Epithelial cell of esophagus (primary cell): Measurements from ENCODE around the gene SEPTIN8.

Source experiments
- DNase-seq: peaks from one replicate; pipeline ENCODE4 v3.0.0; 2010; ENCODE audit warnings: low read depth
- H3K4me3 ChIP-seq: 2 replicates; pipeline ENCODE4 v1.5.1; 2011; ENCODE audit warnings: mild to moderate bottlenecking, low read length, control low read depth
- CTCF ChIP-seq: IDR thresholded peaks from 2 replicates; pipeline ENCODE4 v1.5.1; 2011; ENCODE audit warnings: low read depth, mild to moderate bottlenecking, low read length, control low read depth, inconsistent platforms; ENCODE audit not compliant: insufficient read depth; ENCODE audit errors: missing control alignments

The SEPTIN8 gene

GRCh38 chr5:132780577-132780976, 3.5 kb upstream of the SEPTIN8 start:
- DNase-seq: no peak

DNA sequence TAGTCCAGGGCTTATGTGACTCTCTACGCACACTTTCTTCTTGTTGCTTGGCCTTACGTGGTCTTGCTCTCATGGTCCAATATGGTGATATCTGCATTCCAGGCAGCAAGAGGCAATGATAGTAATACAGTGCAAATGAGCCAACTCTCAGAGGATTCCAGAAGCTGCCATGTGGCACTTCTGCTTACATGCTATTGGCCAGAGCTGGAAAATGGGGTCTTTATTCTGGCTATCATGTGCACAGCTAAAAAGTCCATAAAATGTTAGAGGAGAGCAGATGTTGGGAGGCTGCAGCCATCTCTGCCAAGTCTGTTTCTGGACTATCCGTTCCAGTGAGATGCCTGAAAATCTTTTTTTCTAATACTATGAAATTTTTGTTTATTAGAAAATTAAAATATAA, 2.9 kb upstream of the SEPTIN8 start:
- DNase-seq: no peak
- no peak overlapping the region for H3K4me3 ChIP-seq
- TF ChIP-seq CTCF: no peak

More at GRCh38 chr5:132780577-132780976, 3.5 kb upstream of the SEPTIN8 start:
- no peak overlapping the region for H3K4me3 ChIP-seq
- TF ChIP-seq CTCF: no peak

DNA sequence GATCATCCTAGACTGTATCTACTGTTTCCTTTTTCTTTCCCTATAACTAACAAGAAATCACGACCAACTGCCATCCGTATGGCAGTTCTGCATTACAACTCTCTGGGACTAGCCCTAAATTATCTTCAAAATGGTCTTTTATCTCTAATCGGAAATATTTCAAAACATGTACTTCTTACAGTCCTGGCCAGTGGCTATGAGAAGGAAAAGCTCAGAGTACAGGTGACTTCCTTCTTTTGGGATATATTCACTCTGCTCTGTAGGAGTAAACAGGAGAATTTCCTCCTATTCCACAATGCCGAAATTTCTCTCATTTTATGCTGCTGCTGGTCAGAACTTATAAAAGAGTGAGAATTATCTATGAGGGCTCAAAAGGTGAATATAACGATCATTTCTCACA, 1.8 kb upstream of the SEPTIN8 start:
- no peak for TF ChIP-seq CTCF
- no peak for DNase-seq
- H3K4me3 ChIP-seq: no peak overlapping the region

- no peak for DNase-seq
- peak overlapping the region; percentile 72 for H3K4me3 ChIP-seq
- no peak for TF ChIP-seq CTCF
Measured at GRCh38 chr5:132778129-132778528, 1.1 kb upstream of the SEPTIN8 start.

DNA sequence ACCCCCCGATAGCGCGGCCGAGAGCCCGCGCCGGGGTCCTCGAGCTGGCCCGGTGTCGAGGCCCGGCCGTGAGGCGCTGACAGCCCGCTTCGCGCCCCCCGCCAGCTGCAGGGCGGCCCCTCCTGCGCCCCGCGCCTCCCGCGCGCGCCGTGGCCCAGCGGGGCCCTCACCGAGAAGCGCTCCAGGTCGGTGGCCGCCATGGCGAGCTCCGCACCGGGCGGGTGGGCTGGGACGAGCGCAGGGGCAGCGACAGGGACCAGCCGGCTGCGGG, 166 bp downstream of the SEPTIN8 start:
- TF ChIP-seq CTCF: no peak
- peak overlapping the region; percentile 72 for H3K4me3 ChIP-seq
- no peak for DNase-seq

- peak; percentile 23 for DNase-seq
- H3K4me3 ChIP-seq: peak overlapping the region; percentile 72
- TF ChIP-seq CTCF: no peak
Measured at GRCh38 chr5:132776131-132776937, 705 bp downstream of the SEPTIN8 start.

GRCh38 chr5:132775476-132775961, 1.5 kb downstream of the SEPTIN8 start:
- peak; percentile 14 for DNase-seq
- no peak for TF ChIP-seq CTCF
- H3K4me3 ChIP-seq: peak overlapping the region; percentile 72
